Measurements from ENCODE around the gene TRIM66. TPM values are rescaled to one million over a fixed set of nuclear protein-coding genes. Genes with fewer than 3 reads are reported as not detected.

The TRIM66 gene
- total and polyA plus RNA-seq, 10 of the 15 experiments (the other 5 are each of a cell fraction or from before 2014, with no cell fraction given): 1.7 to 14.5 (median 7.4) TPM

GRCh38 chr11:8717876-8718753, 35.6 kb upstream of the TRIM66 start (continued):
- no peak for TF ChIP-seq HDGF (IDR thresholded peaks at IDR 0.05)
- TF ChIP-seq IKZF1 (conservative IDR thresholded peaks at IDR 0.05): 0 out of 2 replicates have a peak, but pooled peaks have one; percentile 3
- peak; percentile 20; the same call in 1 of the 2 replicates for TF ChIP-seq GABPA (IDR thresholded peaks at IDR 0.05; ENCODE audit: low read depth)
- TF ChIP-seq TAF1 (IDR thresholded peaks at IDR 0.05; ENCODE audit: borderline replicate concordance, low read depth, low read length): no peak
- no peak for TF ChIP-seq BCL11A (IDR thresholded peaks at IDR 0.05; ENCODE audit: low read depth, low read length)
- TF ChIP-seq, protein P1, sequence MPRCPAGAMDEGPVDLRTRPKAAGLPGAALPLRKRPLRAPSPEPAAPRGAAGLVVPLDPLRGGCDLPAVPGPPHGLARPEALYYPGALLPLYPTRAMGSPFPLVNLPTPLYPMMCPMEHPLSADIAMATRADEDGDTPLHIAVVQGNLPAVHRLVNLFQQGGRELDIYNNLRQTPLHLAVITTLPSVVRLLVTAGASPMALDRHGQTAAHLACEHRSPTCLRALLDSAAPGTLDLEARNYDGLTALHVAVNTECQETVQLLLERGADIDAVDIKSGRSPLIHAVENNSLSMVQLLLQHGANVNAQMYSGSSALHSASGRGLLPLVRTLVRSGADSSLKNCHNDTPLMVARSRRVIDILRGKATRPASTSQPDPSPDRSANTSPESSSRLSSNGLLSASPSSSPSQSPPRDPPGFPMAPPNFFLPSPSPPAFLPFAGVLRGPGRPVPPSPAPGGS (IDR thresholded peaks at IDR 0.05; ENCODE audit: borderline replicate concordance, insufficient read depth, low read depth, low read length, poor library complexity, severe bottlenecking): no peak
- TF ChIP-seq NKRF (conservative IDR thresholded peaks at IDR 0.05): no peak
- TF ChIP-seq, protein P2, sequence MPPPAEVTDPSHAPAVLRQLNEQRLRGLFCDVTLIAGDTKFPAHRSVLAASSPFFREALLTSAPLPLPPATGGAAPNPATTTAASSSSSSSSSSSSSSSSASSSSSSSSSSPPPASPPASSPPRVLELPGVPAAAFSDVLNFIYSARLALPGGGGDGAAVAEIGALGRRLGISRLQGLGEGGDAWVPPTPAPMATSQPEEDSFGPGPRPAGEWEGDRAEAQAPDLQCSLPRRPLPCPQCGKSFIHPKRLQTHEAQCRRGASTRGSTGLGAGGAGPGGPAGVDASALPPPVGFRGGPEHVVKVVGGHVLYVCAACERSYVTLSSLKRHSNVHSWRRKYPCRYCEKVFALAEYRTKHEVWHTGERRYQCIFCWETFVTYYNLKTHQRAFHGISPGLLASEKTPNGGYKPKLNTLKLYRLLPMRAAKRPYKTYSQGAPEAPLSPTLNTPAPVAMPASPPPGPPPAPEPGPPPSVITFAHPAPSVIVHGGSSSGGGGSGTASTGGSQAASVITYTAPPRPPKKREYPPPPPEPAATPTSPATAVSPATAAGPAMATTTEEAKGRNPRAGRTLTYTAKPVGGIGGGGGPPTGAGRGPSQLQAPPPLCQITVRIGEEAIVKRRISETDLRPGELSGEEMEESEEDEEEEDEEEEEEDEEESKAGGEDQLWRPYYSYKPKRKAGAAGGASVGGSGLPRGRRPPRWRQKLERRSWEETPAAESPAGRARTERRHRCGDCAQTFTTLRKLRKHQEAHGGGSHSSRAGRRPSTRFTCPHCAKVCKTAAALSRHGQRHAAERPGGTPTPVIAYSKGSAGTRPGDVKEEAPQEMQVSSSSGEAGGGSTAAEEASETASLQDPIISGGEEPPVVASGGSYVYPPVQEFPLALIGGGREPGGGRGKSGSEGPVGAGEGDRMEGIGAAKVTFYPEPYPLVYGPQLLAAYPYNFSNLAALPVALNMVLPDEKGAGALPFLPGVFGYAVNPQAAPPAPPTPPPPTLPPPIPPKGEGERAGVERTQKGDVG (CRISPR knock-in tag; IDR thresholded peaks at IDR 0.05): no peak
- TF ChIP-seq KDM1A (IDR thresholded peaks at IDR 0.05; ENCODE audit: borderline replicate concordance): no peak

All from GM12878 (cell line).